Smooth muscle cell (in vitro differentiated cells): Measurements from ENCODE around the gene AGFG2. TPM values are rescaled to one million over a fixed set of nuclear protein-coding genes. Genes with fewer than 3 reads are reported as not detected.

ENCODE experiments used
- DNase-seq: peaks from one replicate; lab custom pipeline; 2025; ENCODE audit not compliant: unreplicated experiment; lab: John Stamatoyannopoulos, UW
- H2AFZ ChIP-seq: fragments of 200-600 bp; sonication (generic); 2 replicates; pipeline ENCODE4 v1.6.0; 2016; ENCODE audit warnings: antibody characterized with exemption, low read depth, mild to moderate bottlenecking
- H3F3A ChIP-seq: fragments of 200-600 bp; sonication (generic); 2 replicates; pipeline ENCODE4 v1.6.0; 2017; ENCODE audit warnings: antibody characterized with exemption, low read depth
- H3K27ac ChIP-seq: fragments of 200-600 bp; sonication (generic); 2 replicates; pipeline ENCODE4 v1.5.1; 2016; ENCODE audit warnings: low read depth, mild to moderate bottlenecking
- H3K27me3 ChIP-seq: fragments of 200-600 bp; sonication (generic); 2 replicates; pipeline ENCODE4 v1.6.1; 2016; ENCODE audit warnings: low read depth, mild to moderate bottlenecking
- H3K36me3 ChIP-seq: fragments of 200-600 bp; sonication (generic); 2 replicates; pipeline ENCODE4 v1.5.1; 2016; ENCODE audit warnings: low read depth
- H3K4me1 ChIP-seq: fragments of 200-600 bp; sonication (generic); 2 replicates; pipeline ENCODE4 v1.5.1; 2016; ENCODE audit warnings: low read depth
- H3K4me2 ChIP-seq: fragments of 200-600 bp; sonication (generic); 2 replicates; pipeline ENCODE4 v1.6.0; 2016; ENCODE audit warnings: mild to moderate bottlenecking
- H3K4me3 ChIP-seq: fragments of 200-600 bp; sonication (generic); 2 replicates; pipeline ENCODE4 v1.5.1; 2016; ENCODE audit warnings: mild to moderate bottlenecking
- H3K79me2 ChIP-seq: fragments of 200-600 bp; sonication (generic); 2 replicates; pipeline ENCODE4 v1.6.0; 2016; ENCODE audit warnings: low read depth, mild to moderate bottlenecking
- H3K9ac ChIP-seq: fragments of 200-600 bp; sonication (generic); 2 replicates; pipeline ENCODE4 v1.6.0; 2016; ENCODE audit warnings: low read depth
- H3K9me3 ChIP-seq: fragments of 200-600 bp; sonication (generic); replicated peaks from 2 replicates; pipeline ENCODE4 v1.5.1; 2016; ENCODE audit warnings: low read depth
- H4K20me1 ChIP-seq: fragments of 200-600 bp; sonication (generic); 2 replicates; pipeline ENCODE4 v1.6.0; 2016; ENCODE audit warnings: low read depth
- WGBS: methylation state at CpG from one replicate; pipeline ENCODE4 v1.1.7; 2016; ENCODE audit warnings: low lambda C conversion rate; 5-methylcytosine and 5-hydroxymethylcytosine counted together
- polyA plus RNA-seq: library from polyadenylated mRNA; unstranded; fragments of >200 nt; fragmentation: Nextera tagmentation; extraction: Ambion mirVana; gene quantifications from 2 replicates; pipeline ENCODE4 v1.2.1, GENCODE V29; 2016
- total RNA-seq: library from RNA; depleted of rRNA; stranded (reverse); fragments of >200 nt; gene quantifications from 2 replicates; pipeline ENCODE4 v1.2.3, GENCODE V29; 2014
- TF ChIP-seq, protein P1 (sequence below): fragments of 200-600 bp; sonication (generic); IDR thresholded peaks from 2 replicates; pipeline ENCODE4 v1.5.1; 2017; ENCODE audit warnings: borderline replicate concordance, mild to moderate bottlenecking, antibody characterized with exemption; ENCODE audit not compliant: insufficient read depth, poor library complexity, severe bottlenecking

The AGFG2 gene
- total and polyA plus RNA-seq, 2 experiments from 2014 or later = 2.7 to 8.4 TPM

DNA sequence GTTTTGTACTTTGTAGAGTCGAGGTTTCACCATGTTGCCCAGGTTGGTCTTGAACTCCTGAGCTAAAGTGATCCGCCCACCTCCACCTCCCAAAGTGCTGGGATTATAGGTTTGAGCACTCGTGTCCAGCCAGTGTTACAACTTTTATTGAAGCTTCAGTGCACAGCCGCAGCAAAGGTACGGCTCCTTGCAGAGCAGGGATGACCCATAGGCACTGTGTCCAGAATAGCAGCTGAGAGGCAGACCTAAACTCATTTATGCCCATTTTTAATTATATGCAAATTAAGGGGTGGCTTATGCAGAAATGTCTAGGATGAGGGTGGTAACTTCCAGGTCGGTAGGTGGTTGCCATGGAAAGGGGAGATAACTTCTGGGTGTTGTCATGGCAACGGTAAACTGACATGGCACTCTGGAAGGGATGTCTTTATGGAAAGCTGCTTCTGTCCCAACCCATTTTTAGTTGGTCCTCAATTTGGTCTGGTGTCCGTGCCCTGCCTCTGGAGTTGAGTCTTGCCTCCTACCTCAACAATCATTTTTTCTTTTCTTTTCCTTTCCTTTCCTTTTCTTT lies 32.6 kb upstream of the AGFG2 start:
- Histone ChIP-seq H3K4me1 (no peaks in the 10 kb centered on the region), H3K36me3 (no peaks in the 10 kb centered on the region), H3K27ac (no peak overlapping the region), H3K79me2 (no peaks in the 10 kb centered on the region), H3K4me3 (no peak overlapping the region), H3K9ac (no peak overlapping the region), H3K27me3 (no peaks in the 10 kb centered on the region), H4K20me1 (no peaks in the 10 kb centered on the region), H3K4me2 (no peak overlapping the region), H3K9me3 (no peaks in the 10 kb centered on the region), H3F3A (no peaks in the 10 kb centered on the region), H2AFZ (no peak overlapping the region)
- TF ChIP-seq, protein P1, sequence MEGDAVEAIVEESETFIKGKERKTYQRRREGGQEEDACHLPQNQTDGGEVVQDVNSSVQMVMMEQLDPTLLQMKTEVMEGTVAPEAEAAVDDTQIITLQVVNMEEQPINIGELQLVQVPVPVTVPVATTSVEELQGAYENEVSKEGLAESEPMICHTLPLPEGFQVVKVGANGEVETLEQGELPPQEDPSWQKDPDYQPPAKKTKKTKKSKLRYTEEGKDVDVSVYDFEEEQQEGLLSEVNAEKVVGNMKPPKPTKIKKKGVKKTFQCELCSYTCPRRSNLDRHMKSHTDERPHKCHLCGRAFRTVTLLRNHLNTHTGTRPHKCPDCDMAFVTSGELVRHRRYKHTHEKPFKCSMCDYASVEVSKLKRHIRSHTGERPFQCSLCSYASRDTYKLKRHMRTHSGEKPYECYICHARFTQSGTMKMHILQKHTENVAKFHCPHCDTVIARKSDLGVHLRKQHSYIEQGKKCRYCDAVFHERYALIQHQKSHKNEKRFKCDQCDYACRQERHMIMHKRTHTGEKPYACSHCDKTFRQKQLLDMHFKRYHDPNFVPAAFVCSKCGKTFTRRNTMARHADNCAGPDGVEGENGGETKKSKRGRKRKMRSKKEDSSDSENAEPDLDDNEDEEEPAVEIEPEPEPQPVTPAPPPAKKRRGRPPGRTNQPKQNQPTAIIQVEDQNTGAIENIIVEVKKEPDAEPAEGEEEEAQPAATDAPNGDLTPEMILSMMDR = no peak
- 77% methylated on average over 8 of the region's 8 CpGs for WGBS
- DNase-seq = no peak

DNA sequence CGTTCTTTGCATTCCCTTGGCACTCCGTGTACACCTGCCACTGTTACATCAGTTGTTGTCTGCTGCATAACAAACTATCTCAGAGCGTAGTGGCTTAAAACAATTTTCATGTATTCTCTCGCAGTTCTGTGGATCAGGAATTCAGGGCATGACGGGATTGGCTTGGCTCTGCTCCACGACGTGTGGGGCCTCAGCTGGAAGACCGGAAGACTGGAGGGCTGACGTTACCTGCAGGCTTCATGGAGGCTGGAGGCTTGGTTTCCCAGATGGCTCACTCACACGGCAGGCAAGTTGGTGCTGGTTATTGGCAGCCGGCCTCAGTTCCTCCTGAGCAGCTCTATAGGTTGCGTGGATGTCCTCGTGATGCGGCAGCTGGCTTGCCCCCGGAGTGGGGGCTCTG lies 29.8 kb upstream of the AGFG2 start:
- no peak for DNase-seq
- no peak overlapping the region for H2AFZ ChIP-seq
- H3K4me1 ChIP-seq = no peaks in the 10 kb centered on the region
- H3K27me3 ChIP-seq = no peaks in the 10 kb centered on the region
- no peaks in the 10 kb centered on the region for H3F3A ChIP-seq
- no peak overlapping the region for H3K4me2 ChIP-seq
- H4K20me1 ChIP-seq = no peaks in the 10 kb centered on the region
- H3K36me3 ChIP-seq = no peaks in the 10 kb centered on the region
- H3K9ac ChIP-seq = no peak overlapping the region
- H3K27ac ChIP-seq = no peak overlapping the region
- WGBS = 91% methylated on average over 15 of the region's 15 CpGs
- H3K9me3 ChIP-seq = no peaks in the 10 kb centered on the region
- H3K4me3 ChIP-seq = no peak overlapping the region
- H3K79me2 ChIP-seq = no peaks in the 10 kb centered on the region
- TF ChIP-seq, protein P1 = no peak

DNA sequence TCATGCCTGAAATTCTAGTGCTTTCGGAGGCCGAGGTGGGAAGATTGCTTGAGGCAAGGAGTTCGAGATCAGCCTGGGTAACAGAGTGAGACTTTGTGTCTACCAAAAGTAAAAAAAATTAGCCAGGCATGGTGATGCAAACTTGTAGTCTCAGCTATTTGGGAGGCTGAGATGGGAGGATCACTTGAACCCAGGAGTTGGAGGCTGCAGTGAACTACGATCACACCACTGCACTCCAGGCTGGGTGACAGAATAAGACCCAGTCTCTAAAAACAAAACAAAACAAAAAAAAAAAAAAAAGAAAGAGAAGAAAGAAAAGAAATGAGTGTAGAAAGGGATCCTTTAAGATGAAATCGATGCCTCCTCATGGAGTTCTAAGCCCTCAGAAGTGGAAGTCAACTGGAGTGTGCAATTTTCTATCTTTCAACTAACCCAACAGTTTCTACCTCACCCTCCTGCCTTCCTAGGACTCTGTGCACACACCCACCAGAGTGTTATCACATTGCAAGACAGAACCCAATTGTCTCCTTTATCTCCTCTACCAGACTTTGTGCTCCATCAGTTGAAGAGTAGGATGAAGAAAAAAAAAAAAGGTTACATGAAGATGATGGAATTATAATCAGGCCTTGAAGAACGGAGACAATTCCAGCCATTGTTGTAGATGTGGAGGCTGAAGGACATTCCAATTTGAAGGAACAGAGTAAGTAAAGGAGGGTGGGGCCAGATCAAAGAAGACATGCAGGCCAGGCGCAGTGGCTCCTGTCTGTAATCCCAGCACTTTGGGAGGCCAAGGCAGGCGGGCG lies 28.4 kb upstream of the AGFG2 start:
- WGBS = 88% methylated on average over 9 of the region's 9 CpGs
- Histone ChIP-seq H3K4me1 (no peaks in the 10 kb centered on the region), H3K9ac (no peak overlapping the region), H2AFZ (no peak overlapping the region), H3K79me2 (no peaks in the 10 kb centered on the region), H3K9me3 (no peaks in the 10 kb centered on the region), H3K36me3 (no peaks in the 10 kb centered on the region), H3K4me2 (no peak overlapping the region), H4K20me1 (no peaks in the 10 kb centered on the region), H3K4me3 (no peak overlapping the region), H3K27ac (no peak overlapping the region), H3F3A (peaks cover under 1% of the 10 kb centered on the region), H3K27me3 (no peaks in the 10 kb centered on the region)
- no peak for DNase-seq
- TF ChIP-seq, protein P1 = no peak
